GM23248 (cell line): Measurements from ENCODE around the gene DDRGK1.

Source experiments
- EZH2 ChIP-seq: fragments of 200-600 bp; sonication (generic); IDR thresholded peaks from 2 replicates; pipeline ENCODE4 v1.6.1; 2018; ENCODE audit warnings: antibody characterized with exemption, mild to moderate bottlenecking; ENCODE audit not compliant: insufficient read depth, poor library complexity, severe bottlenecking
- EZH2phosphoT487 ChIP-seq: fragments of 200-600 bp; sonication (generic); IDR thresholded peaks from 2 replicates; pipeline ENCODE4 v1.6.1; 2018; ENCODE audit warnings: antibody characterized with exemption, moderate library complexity, mild to moderate bottlenecking, low read depth; ENCODE audit not compliant: insufficient read depth

GRCh38 chr20:3161316-3162079, 43.0 kb downstream of the DDRGK1 start:
- TF ChIP-seq EZH2 (no peak), EZH2phosphoT487 (no peak)
